Measurements from ENCODE around the gene GMDS. TPM values are rescaled to one million over a fixed set of nuclear protein-coding genes. Genes with fewer than 3 reads are reported as not detected.
"Not testable (repeated sequence)": the region's sequence is repeated elsewhere in the genome, so short reads cannot be mapped to it uniquely, and the experiment has no call there.

The GMDS gene
- total and polyA plus RNA-seq, 2 donors (not counting 1 experiment from before 2014, with no cell fraction given): 11.5 to 16.4 TPM

DNA sequence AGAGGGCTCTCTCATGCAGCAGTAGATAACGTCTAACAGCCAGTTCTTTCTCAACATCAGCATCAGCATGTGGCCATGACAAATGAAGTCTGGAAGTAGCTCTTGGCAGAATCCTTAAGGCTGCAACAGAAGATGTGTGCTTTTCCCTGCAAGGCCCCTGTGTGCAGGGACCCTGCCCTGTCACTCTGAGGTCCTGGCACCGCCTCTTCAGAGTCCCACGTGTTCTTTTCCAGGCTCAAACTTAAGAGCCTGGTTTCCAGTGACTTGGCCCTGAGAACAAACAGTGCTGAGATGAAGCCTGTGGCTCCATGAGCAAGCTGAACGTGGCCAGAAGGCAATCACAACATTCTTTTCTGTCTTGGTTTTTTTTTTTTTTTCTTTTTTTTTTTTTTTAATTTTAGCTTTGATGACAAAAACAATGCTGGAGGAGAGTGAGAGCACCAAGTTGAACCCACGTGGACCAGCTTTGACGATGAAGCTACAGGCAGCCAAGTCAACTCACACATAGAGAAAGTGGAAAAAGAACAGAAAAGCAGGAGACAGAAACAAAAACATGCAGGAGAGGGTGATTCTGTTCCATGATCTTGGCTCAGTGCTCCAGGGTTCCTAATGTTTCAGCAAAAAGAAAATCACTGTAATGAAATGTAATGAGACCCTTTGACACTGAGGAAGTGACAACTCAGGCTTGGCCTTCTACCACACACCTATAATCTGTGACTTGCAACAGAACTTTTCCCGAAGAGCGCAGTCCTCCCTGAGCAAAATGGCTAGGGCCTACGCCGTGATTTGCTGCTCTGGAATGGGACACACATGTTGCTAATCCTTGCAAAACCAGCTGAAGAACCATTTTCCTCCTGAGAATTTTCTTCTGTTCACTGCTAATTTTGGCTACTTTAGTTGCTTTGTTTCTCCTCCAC is 549.6 kb downstream of the GMDS start:
- ChIA-PET POLR2A (no interaction called here), CTCF (no interaction called here)

DNA sequence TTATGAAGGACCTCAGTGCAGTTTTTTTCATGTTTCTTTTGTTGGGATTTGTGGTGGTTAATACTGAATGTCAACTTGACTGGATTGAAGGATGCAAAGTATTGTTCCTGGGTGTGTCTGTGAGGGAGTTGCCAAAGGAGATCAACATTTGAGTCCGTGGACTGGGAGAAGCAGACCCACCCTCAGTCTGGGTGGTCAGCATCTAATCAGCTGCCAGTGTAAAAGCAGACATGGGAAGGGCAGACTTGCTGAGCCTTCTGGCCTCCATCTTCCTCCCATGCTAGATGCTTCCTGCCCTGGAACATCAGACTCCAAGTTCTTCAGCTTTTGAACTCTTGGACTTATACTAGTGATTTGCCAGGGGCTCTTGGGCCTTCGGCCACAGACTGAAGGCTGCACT is 553.6 kb downstream of the GMDS start:
- H3K9me3 ChIP-seq (ENCODE audit: control extremely low read depth in 1 of 3, control insufficient read depth in 2 of 3, insufficient read depth in 1 of 3, low read length in 2 of 3); CTCF ChIA-PET; H3K4me1 Mint-ChIP-seq; H3K9ac ChIP-seq (ENCODE audit: low read length); H3K79me2 ChIP-seq (ENCODE audit: control insufficient read depth, insufficient read depth, low read length); H3K27ac Mint-ChIP-seq; POLR2A ChIA-PET; H3K36me3 ChIP-seq (replicated peaks in 1 of 2; ENCODE audit: control extremely low read depth in 1 of 2, control insufficient read depth in 1 of 2, extremely low read depth in 1 of 2, insufficient read depth in 2 of 2, low read length in 1 of 2); H4K20me1 ChIP-seq (ENCODE audit: control insufficient read depth, insufficient read depth, low read length, poor library complexity, severe bottlenecking); H3K4me3 ChIP-seq (ENCODE audit: control extremely low read depth in 1 of 5, extremely low read depth in 1 of 5, insufficient read depth in 1 of 5, low read depth in 2 of 5, low read length in 4 of 5); DNase-seq; H3K9me3 Mint-ChIP-seq (ENCODE audit: insufficient read depth); H3K4me2 ChIP-seq (replicated peaks; ENCODE audit: low read depth, low read length, poor library complexity, severe bottlenecking); H3K27me3 ChIP-seq (replicated peaks in 1 of 4; ENCODE audit: control extremely low read depth in 1 of 4, control insufficient read depth in 3 of 4, insufficient read depth in 4 of 4, low read length in 3 of 4); intact Hi-C loops (cut with micrococcal nuclease); H3K27me3 Mint-ChIP-seq; H2AFZ ChIP-seq (ENCODE audit: insufficient read depth, low read depth, low read length, poor library complexity, severe bottlenecking); H3K27ac ChIP-seq (ENCODE audit: low read length in 2 of 2); ATAC-seq (ENCODE audit: low read depth); H3K4me1 ChIP-seq (ENCODE audit: control insufficient read depth in 2 of 2, insufficient read depth in 2 of 2, low read length in 2 of 2); H3K4me3 Mint-ChIP-seq: not testable (repeated sequence)
- 89% methylated on average over 2 of the region's 2 CpGs for WGBS (ENCODE audit: insufficient coverage)

More for the DNA sequence above, 549.6 kb downstream of the GMDS start:
- H3K9ac ChIP-seq (ENCODE audit: low read length): no peak overlapping the region
- DNase-seq (no peak), ATAC-seq (ENCODE audit: low read depth) (no peak)
- no peaks in the 10 kb centered on the region for H3K27me3 ChIP-seq (replicated peaks in 1 of 4; ENCODE audit: control extremely low read depth in 1 of 4, control insufficient read depth in 3 of 4, insufficient read depth in 4 of 4, low read length in 3 of 4)
- no peak overlapping the region for H3K27ac ChIP-seq (ENCODE audit: low read length in 2 of 2)
- intact Hi-C loops (cut with micrococcal nuclease): no loop called here
- no peak overlapping the region for H2AFZ ChIP-seq (ENCODE audit: insufficient read depth, low read depth, low read length, poor library complexity, severe bottlenecking)
- H3K4me3 Mint-ChIP-seq: no peak overlapping the region
- no peaks in the 10 kb centered on the region for H3K79me2 ChIP-seq (ENCODE audit: control insufficient read depth, insufficient read depth, low read length)
- WGBS (ENCODE audit: insufficient coverage): 99% methylated on average over 7 of the region's 10 CpGs
- H3K27ac Mint-ChIP-seq: no peak overlapping the region
- no peak overlapping the region for H3K4me3 ChIP-seq (ENCODE audit: control extremely low read depth in 1 of 5, extremely low read depth in 1 of 5, insufficient read depth in 1 of 5, low read depth in 2 of 5, low read length in 4 of 5)
- no peak for TF ChIP-seq EZH2 (IDR thresholded peaks at IDR 0.05; ENCODE audit: borderline replicate concordance, insufficient read depth, low read depth, low read length, poor library complexity, severe bottlenecking)
- TF ChIP-seq, protein P1, sequence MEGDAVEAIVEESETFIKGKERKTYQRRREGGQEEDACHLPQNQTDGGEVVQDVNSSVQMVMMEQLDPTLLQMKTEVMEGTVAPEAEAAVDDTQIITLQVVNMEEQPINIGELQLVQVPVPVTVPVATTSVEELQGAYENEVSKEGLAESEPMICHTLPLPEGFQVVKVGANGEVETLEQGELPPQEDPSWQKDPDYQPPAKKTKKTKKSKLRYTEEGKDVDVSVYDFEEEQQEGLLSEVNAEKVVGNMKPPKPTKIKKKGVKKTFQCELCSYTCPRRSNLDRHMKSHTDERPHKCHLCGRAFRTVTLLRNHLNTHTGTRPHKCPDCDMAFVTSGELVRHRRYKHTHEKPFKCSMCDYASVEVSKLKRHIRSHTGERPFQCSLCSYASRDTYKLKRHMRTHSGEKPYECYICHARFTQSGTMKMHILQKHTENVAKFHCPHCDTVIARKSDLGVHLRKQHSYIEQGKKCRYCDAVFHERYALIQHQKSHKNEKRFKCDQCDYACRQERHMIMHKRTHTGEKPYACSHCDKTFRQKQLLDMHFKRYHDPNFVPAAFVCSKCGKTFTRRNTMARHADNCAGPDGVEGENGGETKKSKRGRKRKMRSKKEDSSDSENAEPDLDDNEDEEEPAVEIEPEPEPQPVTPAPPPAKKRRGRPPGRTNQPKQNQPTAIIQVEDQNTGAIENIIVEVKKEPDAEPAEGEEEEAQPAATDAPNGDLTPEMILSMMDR (IDR thresholded peaks at IDR 0.05): no peak
- no peaks in the 10 kb centered on the region for H3K36me3 ChIP-seq (replicated peaks in 1 of 2; ENCODE audit: control extremely low read depth in 1 of 2, control insufficient read depth in 1 of 2, extremely low read depth in 1 of 2, insufficient read depth in 2 of 2, low read length in 1 of 2)
- H3K9me3 ChIP-seq (ENCODE audit: control extremely low read depth in 1 of 3, control insufficient read depth in 2 of 3, insufficient read depth in 1 of 3, low read length in 2 of 3): peaks cover 0 to 6% (median 0%) of the 10 kb centered on the region in 3 donors
- peaks cover 9% of the 10 kb centered on the region for H3K9me3 Mint-ChIP-seq (ENCODE audit: insufficient read depth)
- no peaks in the 10 kb centered on the region for H3K27me3 Mint-ChIP-seq
- no peak overlapping the region for H3K4me2 ChIP-seq (replicated peaks; ENCODE audit: low read depth, low read length, poor library complexity, severe bottlenecking)
- H3K4me1 Mint-ChIP-seq: no peaks in the 10 kb centered on the region
- no peaks in the 10 kb centered on the region for H3K4me1 ChIP-seq (ENCODE audit: control insufficient read depth in 2 of 2, insufficient read depth in 2 of 2, low read length in 2 of 2)
- no peaks in the 10 kb centered on the region for H4K20me1 ChIP-seq (ENCODE audit: control insufficient read depth, insufficient read depth, low read length, poor library complexity, severe bottlenecking)

DNA sequence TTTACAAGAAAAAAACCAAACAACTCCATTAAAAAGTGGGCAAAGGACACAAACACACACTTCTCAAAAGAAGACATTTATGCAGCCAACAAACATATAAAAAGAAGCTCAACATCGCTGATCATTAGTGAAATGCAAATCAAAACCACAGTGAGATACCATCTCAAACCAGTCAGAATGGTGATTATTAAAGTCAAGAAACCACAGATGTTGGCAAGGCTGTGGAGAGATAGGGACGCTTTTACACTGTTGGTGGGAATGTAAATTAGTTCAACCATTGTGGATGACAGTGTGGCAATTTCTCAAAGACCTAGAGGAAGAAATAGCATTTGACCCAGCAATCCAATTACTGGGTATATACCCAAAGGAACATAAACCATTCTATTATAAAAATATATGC is 554.7 kb downstream of the GMDS start:
- H3K27me3 Mint-ChIP-seq; H3K27ac Mint-ChIP-seq; ATAC-seq (ENCODE audit: low read depth); intact Hi-C loops (cut with micrococcal nuclease); H3K27me3 ChIP-seq (replicated peaks in 1 of 4; ENCODE audit: control extremely low read depth in 1 of 4, control insufficient read depth in 3 of 4, insufficient read depth in 4 of 4, low read length in 3 of 4); H3K4me3 ChIP-seq (ENCODE audit: control extremely low read depth in 1 of 5, extremely low read depth in 1 of 5, insufficient read depth in 1 of 5, low read depth in 2 of 5, low read length in 4 of 5); H4K20me1 ChIP-seq (ENCODE audit: control insufficient read depth, insufficient read depth, low read length, poor library complexity, severe bottlenecking); CTCF ChIA-PET; H3K27ac ChIP-seq (ENCODE audit: low read length in 2 of 2); H3K4me3 Mint-ChIP-seq; H3K9me3 Mint-ChIP-seq (ENCODE audit: insufficient read depth); DNase-seq; H3K9me3 ChIP-seq (ENCODE audit: control extremely low read depth in 1 of 3, control insufficient read depth in 2 of 3, insufficient read depth in 1 of 3, low read length in 2 of 3); H3K4me1 ChIP-seq (ENCODE audit: control insufficient read depth in 2 of 2, insufficient read depth in 2 of 2, low read length in 2 of 2); POLR2A ChIA-PET; H3K36me3 ChIP-seq (replicated peaks in 1 of 2; ENCODE audit: control extremely low read depth in 1 of 2, control insufficient read depth in 1 of 2, extremely low read depth in 1 of 2, insufficient read depth in 2 of 2, low read length in 1 of 2); H3K79me2 ChIP-seq (ENCODE audit: control insufficient read depth, insufficient read depth, low read length); H3K9ac ChIP-seq (ENCODE audit: low read length); H3K4me2 ChIP-seq (replicated peaks; ENCODE audit: low read depth, low read length, poor library complexity, severe bottlenecking); H3K4me1 Mint-ChIP-seq; H2AFZ ChIP-seq (ENCODE audit: insufficient read depth, low read depth, low read length, poor library complexity, severe bottlenecking): not testable (repeated sequence)
- no CpG with 5 or more reads among the region's 2 CpGs for WGBS (ENCODE audit: insufficient coverage)
